ENCODE data around the gene SORBS1.

DNA sequence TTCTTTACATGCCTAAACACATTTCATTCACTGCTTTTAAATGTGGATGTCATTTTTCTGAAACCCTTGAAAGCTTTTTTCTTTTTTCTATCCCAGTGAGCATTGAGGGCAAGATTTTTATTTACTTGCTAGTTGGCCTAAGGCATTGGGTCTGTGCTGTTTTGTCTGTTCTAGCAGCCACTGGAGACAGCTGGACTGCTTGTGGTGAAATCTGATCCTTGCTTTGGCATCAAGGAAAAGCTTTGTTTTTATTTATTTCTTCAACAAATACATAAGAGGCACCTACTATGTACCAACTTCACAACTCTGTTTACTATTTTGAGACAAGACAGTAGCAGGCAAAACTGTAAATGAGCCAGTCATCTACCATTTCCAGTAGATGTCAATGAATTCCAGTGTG, 241.9 kb downstream of the SORBS1 start:
- TF ChIP-seq, protein P1, sequence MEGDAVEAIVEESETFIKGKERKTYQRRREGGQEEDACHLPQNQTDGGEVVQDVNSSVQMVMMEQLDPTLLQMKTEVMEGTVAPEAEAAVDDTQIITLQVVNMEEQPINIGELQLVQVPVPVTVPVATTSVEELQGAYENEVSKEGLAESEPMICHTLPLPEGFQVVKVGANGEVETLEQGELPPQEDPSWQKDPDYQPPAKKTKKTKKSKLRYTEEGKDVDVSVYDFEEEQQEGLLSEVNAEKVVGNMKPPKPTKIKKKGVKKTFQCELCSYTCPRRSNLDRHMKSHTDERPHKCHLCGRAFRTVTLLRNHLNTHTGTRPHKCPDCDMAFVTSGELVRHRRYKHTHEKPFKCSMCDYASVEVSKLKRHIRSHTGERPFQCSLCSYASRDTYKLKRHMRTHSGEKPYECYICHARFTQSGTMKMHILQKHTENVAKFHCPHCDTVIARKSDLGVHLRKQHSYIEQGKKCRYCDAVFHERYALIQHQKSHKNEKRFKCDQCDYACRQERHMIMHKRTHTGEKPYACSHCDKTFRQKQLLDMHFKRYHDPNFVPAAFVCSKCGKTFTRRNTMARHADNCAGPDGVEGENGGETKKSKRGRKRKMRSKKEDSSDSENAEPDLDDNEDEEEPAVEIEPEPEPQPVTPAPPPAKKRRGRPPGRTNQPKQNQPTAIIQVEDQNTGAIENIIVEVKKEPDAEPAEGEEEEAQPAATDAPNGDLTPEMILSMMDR (IDR thresholded peaks at IDR 0.05) = no peak
- no peak for TF ChIP-seq POLR2A (IDR thresholded peaks at IDR 0.05)

Data from testis (tissue), 2 donors.